GM18499 (cell line): ENCODE results near the gene PLEKHA6.

Experiments
- ATAC-seq: cut with Tn5 transposase; IDR thresholded peaks from one replicate; pipeline ENCODE4 v1.9.1; 2021; ENCODE audit warnings: moderate number of reproducible peaks; ENCODE audit not compliant: insufficient read depth, unreplicated experiment

PLEKHA6 gene

DNA sequence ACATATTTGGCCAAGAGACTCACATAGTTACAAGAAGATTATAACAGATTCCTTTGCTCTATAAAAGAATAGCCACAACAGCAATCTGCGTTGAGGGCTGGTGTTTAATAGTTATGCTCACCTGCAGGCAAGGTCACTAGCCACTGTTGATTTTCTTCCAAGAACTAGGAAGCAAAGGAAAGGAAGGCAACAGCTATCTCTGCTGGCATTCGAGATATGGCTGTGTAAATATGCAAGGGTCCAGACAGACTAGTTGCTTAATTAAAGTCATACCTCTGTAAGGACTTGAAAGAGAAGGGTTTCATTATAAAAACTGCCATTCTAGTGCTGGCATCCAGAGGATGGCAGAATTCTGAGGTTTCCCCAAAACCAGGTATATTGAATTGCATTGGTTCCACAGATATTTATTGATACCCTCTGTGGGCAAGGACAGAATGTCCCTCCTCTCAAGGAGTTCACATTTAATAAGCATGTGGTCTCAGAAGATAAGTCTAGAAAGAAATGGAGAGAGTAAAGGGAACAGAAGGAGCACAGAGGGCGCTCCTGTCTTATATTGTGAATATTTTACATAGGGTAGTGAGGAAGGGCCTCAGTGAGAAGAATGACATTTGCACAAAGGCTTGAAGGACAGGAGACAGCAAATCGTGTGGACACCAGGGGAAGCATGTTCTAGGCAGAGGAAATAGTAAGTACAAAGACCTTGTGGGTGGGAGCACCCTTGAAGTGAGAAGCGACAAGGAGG is 23.6 kb upstream of the PLEKHA6 start:
- ATAC-seq: no peak

- no peak for ATAC-seq
These were observed 23.0 kb upstream of the PLEKHA6 start for GRCh38 chr1:204382714-204383083.

- no peak for ATAC-seq
These were observed 20.6 kb upstream of the PLEKHA6 start for GRCh38 chr1:204380293-204380831.

DNA sequence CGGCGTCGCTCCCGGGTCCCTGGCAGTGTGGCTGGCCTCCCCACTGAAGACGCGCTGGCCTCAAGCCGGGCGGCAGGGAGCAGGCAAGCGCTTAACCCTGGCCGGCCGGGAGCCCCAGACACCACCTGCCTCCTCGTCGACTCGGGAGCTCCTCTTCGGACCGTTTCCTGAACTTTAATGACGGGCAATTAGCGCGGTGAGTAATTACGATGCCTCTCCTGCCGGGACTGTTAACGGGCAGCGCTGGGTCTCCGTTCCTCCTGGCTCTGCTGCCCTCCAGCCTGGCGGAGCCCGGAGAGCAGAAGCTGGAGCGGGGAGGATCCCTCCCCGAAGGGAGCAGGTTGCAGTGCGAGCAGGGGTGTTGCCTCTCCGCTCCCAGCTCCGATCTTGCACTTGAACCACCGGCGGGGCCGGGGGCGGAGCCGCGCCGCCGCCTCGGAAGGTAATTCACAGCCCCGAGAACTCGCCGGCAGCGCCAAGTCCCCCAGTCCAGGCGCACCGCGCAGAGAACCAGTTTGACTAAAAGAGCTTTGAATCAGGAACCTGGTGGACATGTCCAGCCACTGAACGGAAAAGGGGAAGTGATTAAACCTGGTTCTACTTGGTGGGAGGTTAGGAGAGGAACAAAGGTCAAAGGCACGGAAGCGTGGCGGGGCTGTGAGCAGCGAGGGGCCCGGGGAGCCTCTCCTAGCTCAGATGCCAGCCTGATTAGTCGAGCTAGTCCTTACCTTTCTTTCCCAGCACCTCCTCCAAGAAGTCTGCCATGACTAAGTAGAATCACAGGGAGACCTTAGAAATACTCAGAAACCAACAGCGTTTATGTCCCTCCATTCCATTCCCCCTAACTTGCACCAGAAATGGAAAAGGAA is 18.3 kb upstream of the PLEKHA6 start:
- ATAC-seq: no peak

GRCh38 chr1:204376919-204377799 is 17.4 kb upstream of the PLEKHA6 start:
- no peak for ATAC-seq

- ATAC-seq: no peak
These were observed 16.7 kb upstream of the PLEKHA6 start for GRCh38 chr1:204376465-204376864.

- no peak for ATAC-seq
These were observed 14.2 kb upstream of the PLEKHA6 start for GRCh38 chr1:204373911-204374310.

DNA sequence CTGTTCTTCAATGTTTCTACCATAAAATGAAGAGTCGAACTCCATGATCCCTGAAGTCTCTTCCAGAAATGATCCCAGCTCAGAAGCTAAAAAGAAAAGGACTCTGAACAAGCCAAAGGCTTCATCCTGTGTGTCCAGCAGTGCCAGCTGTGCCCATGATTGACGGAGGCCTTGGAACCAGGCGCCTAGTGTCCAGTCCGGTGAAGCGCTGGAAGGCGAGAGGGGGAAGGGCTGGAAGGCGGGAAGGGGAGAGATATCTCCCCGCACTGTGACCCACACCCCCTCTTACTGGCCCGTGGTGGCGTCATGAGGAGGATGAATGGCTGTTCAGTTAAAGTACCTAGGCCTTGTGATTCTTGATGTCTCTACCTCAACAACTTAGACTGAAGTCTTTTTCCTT is 10.4 kb upstream of the PLEKHA6 start:
- no peak for ATAC-seq

- ATAC-seq: no peak
These were observed 9.4 kb upstream of the PLEKHA6 start for GRCh38 chr1:204368996-204369726.

- ATAC-seq: no peak
These were observed 8.2 kb upstream of the PLEKHA6 start for GRCh38 chr1:204367956-204368355.

GRCh38 chr1:204367193-204367858 is 7.6 kb upstream of the PLEKHA6 start:
- ATAC-seq: no peak

DNA sequence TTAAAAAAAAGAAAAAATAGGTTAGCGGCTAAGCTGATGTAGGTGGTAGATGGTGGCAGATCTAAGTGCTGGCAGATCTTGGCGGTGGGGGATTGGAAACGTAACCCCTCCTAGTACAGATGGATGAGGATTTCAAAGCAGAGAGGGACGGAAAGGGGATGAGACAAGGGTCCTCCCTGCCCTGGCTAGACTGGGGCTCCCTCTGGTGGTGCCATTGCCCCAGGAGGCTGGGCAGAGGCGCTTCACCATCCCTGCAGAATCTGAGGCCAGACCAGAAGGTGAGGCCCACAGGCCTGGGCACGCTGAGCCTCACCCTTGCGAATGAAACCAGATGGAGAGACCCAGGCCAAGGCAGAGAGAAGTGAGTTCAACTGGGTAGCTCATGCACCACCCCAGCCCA is 7.0 kb upstream of the PLEKHA6 start:
- no peak for ATAC-seq

GRCh38 chr1:204363335-204364114 is 3.8 kb upstream of the PLEKHA6 start:
- ATAC-seq: no peak

DNA sequence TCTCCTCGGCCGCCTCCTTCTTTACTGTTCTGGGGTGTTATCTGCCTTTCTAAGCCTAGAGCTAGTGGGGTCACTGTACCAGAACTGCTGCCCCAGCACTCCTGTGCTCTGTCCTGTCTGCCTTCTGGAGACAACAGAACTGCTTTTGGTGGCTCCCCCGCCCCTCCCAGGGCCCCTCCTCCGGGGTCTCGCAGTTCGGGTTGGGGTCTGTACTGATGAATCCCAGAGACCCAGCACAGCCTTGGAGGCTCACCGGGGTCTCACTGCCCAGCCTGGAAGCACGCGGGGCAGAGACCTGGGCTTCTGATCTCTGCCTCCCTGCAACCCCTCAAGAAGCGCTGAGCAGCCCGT is 3.2 kb upstream of the PLEKHA6 start:
- no peak for ATAC-seq

DNA sequence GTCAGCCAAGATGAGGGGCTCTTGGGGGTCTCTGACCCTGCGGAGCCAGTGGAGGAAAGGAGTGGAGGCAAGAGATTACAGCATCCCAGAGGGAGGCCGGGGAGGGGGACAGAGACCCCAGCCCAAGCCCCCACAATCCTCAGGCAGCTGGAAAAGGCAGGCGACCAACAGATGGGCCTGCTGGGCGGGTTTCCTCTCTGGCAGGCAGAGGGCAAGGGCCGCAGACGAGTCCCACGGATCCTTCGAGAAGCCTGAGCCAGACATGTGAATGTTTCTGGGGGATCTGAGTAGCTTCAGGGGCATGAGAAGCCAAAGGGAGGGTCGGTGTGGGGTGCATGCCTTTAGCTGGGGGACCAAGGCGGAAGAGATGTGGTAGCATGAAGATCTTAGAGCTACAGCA is 2.1 kb upstream of the PLEKHA6 start:
- no peak for ATAC-seq

- ATAC-seq: no peak
These were observed 1.6 kb upstream of the PLEKHA6 start for GRCh38 chr1:204361341-204361771.

DNA sequence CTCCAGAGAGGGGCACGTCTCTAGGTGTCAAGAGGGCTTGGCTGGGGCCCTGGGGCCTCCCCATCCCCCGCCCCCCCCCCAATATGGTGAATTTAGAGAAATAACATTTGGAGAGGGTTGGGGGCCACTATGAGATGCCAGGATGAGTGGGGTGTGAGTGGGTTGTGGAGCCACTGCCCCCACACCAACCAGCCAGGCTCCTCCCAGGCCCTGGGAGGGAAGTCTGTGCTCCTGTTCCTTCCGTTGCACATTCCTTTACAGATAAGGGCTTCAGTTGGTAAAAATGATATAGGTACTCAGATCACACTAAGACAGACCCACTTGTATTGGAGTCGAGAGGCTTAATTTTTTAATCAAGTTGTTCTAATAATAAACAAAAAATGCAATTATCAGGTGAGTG is 585 bp upstream of the PLEKHA6 start:
- no peak for ATAC-seq

GRCh38 chr1:204359131-204359473 is 627 bp downstream of the PLEKHA6 start:
- no peak for ATAC-seq

- no peak for ATAC-seq
These were observed 1.1 kb downstream of the PLEKHA6 start for GRCh38 chr1:204358605-204359004.
